Central memory CD8-positive, alpha-beta T cell (primary cell): Measurements from ENCODE around the gene ALDOC.
"Not testable (repeated sequence)": the region's sequence is repeated elsewhere in the genome, so short reads cannot be mapped to it uniquely, and the experiment has no call there.

ENCODE experiments used
- ATAC-seq: fragments of 150-1000 bp; cut with Tn5 transposase; replicated peaks from 2 replicates; pipeline ENCODE4 v1.10.0; 2022; ENCODE audit warnings: mild to moderate bottlenecking, moderate FRiP score, moderate number of reproducible peaks; ENCODE audit not compliant: poor library complexity, severe bottlenecking; ENCODE audit errors: extremely low read depth
- DNase-seq, 2 donors: peaks; one replicate each; pipeline ENCODE4 v3.0.0; 2021; ENCODE audit warnings: low spot score in 2 of 2
- H3K27ac Mint-ChIP-seq: one replicate; pipeline ENCODE4 v1.8.0; 2022; ENCODE audit warnings: low read depth, mild to moderate bottlenecking, moderate library complexity, mixed read lengths
- H3K27me3 Mint-ChIP-seq: one replicate; pipeline ENCODE4 v1.8.0; 2022; ENCODE audit warnings: mixed read lengths
- H3K36me3 Mint-ChIP-seq: one replicate; pipeline ENCODE4 v1.8.0; 2022; ENCODE audit warnings: mild to moderate bottlenecking, moderate library complexity, mixed read lengths; ENCODE audit not compliant: insufficient read depth
- H3K4me1 Mint-ChIP-seq: one replicate; pipeline ENCODE4 v1.8.0; 2022; ENCODE audit warnings: mixed read lengths
- H3K4me3 Mint-ChIP-seq: one replicate; pipeline ENCODE4 v1.8.0; 2022; ENCODE audit warnings: mild to moderate bottlenecking, moderate library complexity, mixed read lengths
- H3K9me3 Mint-ChIP-seq: one replicate; pipeline ENCODE4 v1.8.0; 2022; ENCODE audit warnings: mixed read lengths

Gene ALDOC

GRCh38 chr17:28604031-28604430, 27.3 kb upstream of the ALDOC start:
- not testable (repeated sequence) for DNase-seq, H3K4me3 Mint-ChIP-seq, ATAC-seq, H3K4me1 Mint-ChIP-seq, H3K27ac Mint-ChIP-seq, H3K27me3 Mint-ChIP-seq, H3K9me3 Mint-ChIP-seq
- peaks cover 10% of the 10 kb centered on the region for H3K36me3 Mint-ChIP-seq

- Mint-ChIP-seq H3K4me1 (peaks cover 25% of the 10 kb centered on the region), H3K4me3 (peak overlapping the region; percentile 90), H3K27me3 (no peaks in the 10 kb centered on the region), H3K27ac (peak overlapping the region; percentile 95), H3K36me3 (peaks cover 14% of the 10 kb centered on the region), H3K9me3 (no peaks in the 10 kb centered on the region)
- ATAC-seq (peak; percentile 75), DNase-seq (peak in 1 of 2 donors; percentile 63)
These were observed 22.9 kb upstream of the ALDOC start for GRCh38 chr17:28599311-28600184.

GRCh38 chr17:28598799-28599310, 22.2 kb upstream of the ALDOC start, which contains the start of gene SPAG5:
SPAG5 (minus strand) TSS chr17:28599025; CDS start chr17:28598946, 79 bp downstream.
- Mint-ChIP-seq H3K4me3 (peak within 1 kb of the TSS; percentile 90), H3K27ac (peak within 1 kb of the TSS; percentile 95), H3K4me1 (peaks cover 25% of the 10 kb centered on the region), H3K27me3 (no peaks in the 10 kb centered on the region), H3K9me3 (no peaks in the 10 kb centered on the region), H3K36me3 (peaks cover 14% of the 10 kb centered on the region)
- ATAC-seq (peak; percentile 89), DNase-seq (peak; percentile 93 to 94)

- no peaks in the 10 kb centered on the region for H3K27me3 Mint-ChIP-seq
- ATAC-seq, result no peak
- no peaks in the 10 kb centered on the region for H3K9me3 Mint-ChIP-seq
- peak overlapping the region; percentile 95 for H3K27ac Mint-ChIP-seq
- peaks cover 25% of the 10 kb centered on the region for H3K4me1 Mint-ChIP-seq
- H3K36me3 Mint-ChIP-seq, result peaks cover 14% of the 10 kb centered on the region
- peak overlapping the region; percentile 90 for H3K4me3 Mint-ChIP-seq
- no peak for DNase-seq
These were observed 21.7 kb upstream of the ALDOC start for GRCh38 chr17:28598389-28598788.

- Mint-ChIP-seq H3K4me3 (peak overlapping the region; percentile 90), H3K27ac (peak overlapping the region; percentile 95), H3K9me3 (no peaks in the 10 kb centered on the region), H3K36me3 (peaks cover 14% of the 10 kb centered on the region), H3K27me3 (no peaks in the 10 kb centered on the region), H3K4me1 (peaks cover 25% of the 10 kb centered on the region)
- no peak for ATAC-seq
- DNase-seq, result no peak
These were observed 21.1 kb upstream of the ALDOC start for GRCh38 chr17:28597606-28598383.

GRCh38 chr17:28592260-28592659, 15.6 kb upstream of the ALDOC start:
- H3K4me3 Mint-ChIP-seq, result no peak overlapping the region
- no peak overlapping the region for H3K27ac Mint-ChIP-seq
- H3K36me3 Mint-ChIP-seq, result peaks cover 2% of the 10 kb centered on the region
- peaks cover under 1% of the 10 kb centered on the region for H3K4me1 Mint-ChIP-seq
- no peak for DNase-seq
- H3K27me3 Mint-ChIP-seq, result no peaks in the 10 kb centered on the region
- H3K9me3 Mint-ChIP-seq, result no peaks in the 10 kb centered on the region
- no peak for ATAC-seq

GRCh38 chr17:28585851-28586250, 9.2 kb upstream of the ALDOC start:
- no peaks in the 10 kb centered on the region for H3K4me1 Mint-ChIP-seq
- H3K27ac Mint-ChIP-seq, result no peak overlapping the region
- DNase-seq, result no peak
- H3K27me3 Mint-ChIP-seq, result no peaks in the 10 kb centered on the region
- H3K9me3 Mint-ChIP-seq, result no peaks in the 10 kb centered on the region
- H3K4me3 Mint-ChIP-seq, result no peak overlapping the region
- H3K36me3 Mint-ChIP-seq, result peaks cover 1% of the 10 kb centered on the region
- ATAC-seq, result no peak

GRCh38 chr17:28584434-28584833, 7.7 kb upstream of the ALDOC start:
- Mint-ChIP-seq H3K4me3 (no peak overlapping the region), H3K27ac (no peak overlapping the region), H3K27me3 (no peaks in the 10 kb centered on the region), H3K36me3 (peaks cover 1% of the 10 kb centered on the region), H3K4me1 (no peaks in the 10 kb centered on the region), H3K9me3 (no peaks in the 10 kb centered on the region)
- DNase-seq (no peak), ATAC-seq (no peak)

GRCh38 chr17:28582513-28582912, 5.8 kb upstream of the ALDOC start:
- Mint-ChIP-seq H3K4me3 (no peak overlapping the region), H3K9me3 (no peaks in the 10 kb centered on the region), H3K36me3 (peaks cover 1% of the 10 kb centered on the region), H3K27ac (no peak overlapping the region), H3K27me3 (no peaks in the 10 kb centered on the region), H3K4me1 (no peaks in the 10 kb centered on the region)
- DNase-seq (no peak), ATAC-seq (no peak)

GRCh38 chr17:28580959-28581358, 4.3 kb upstream of the ALDOC start:
- Mint-ChIP-seq H3K27me3 (no peaks in the 10 kb centered on the region), H3K4me1 (peaks cover 11% of the 10 kb centered on the region), H3K27ac (no peak overlapping the region), H3K9me3 (no peaks in the 10 kb centered on the region), H3K4me3 (no peak overlapping the region), H3K36me3 (no peaks in the 10 kb centered on the region)
- DNase-seq, result no peak
- ATAC-seq, result no peak

GRCh38 chr17:28579526-28579925, 2.8 kb upstream of the ALDOC start:
- peaks cover 13% of the 10 kb centered on the region for H3K4me1 Mint-ChIP-seq

GRCh38 chr17:28578246-28579195, 1.8 kb upstream of the ALDOC start:
- no peak overlapping the region for H3K4me3 Mint-ChIP-seq
- H3K27me3 Mint-ChIP-seq, result no peaks in the 10 kb centered on the region
- peaks cover 13% of the 10 kb centered on the region for H3K4me1 Mint-ChIP-seq
- ATAC-seq (no peak), DNase-seq (no peak)
- H3K9me3 Mint-ChIP-seq, result no peaks in the 10 kb centered on the region
- no peaks in the 10 kb centered on the region for H3K36me3 Mint-ChIP-seq
- H3K27ac Mint-ChIP-seq, result no peak overlapping the region

More at GRCh38 chr17:28579526-28579925, 2.8 kb upstream of the ALDOC start:
- Mint-ChIP-seq H3K4me3 (no peak overlapping the region), H3K27me3 (no peaks in the 10 kb centered on the region), H3K27ac (no peak overlapping the region), H3K9me3 (no peaks in the 10 kb centered on the region), H3K36me3 (no peaks in the 10 kb centered on the region)
- ATAC-seq (no peak), DNase-seq (no peak)
